CD4-positive, alpha-beta T cell treated with Interferon alpha-2 for 1 hour (primary cell): ENCODE results near the gene SEPTIN8.

Source experiments
- DNase-seq, 2 donors: peaks; one replicate each; pipeline ENCODE4 v3.0.0-alpha.2; 2020 to 2022

Gene SEPTIN8

DNA sequence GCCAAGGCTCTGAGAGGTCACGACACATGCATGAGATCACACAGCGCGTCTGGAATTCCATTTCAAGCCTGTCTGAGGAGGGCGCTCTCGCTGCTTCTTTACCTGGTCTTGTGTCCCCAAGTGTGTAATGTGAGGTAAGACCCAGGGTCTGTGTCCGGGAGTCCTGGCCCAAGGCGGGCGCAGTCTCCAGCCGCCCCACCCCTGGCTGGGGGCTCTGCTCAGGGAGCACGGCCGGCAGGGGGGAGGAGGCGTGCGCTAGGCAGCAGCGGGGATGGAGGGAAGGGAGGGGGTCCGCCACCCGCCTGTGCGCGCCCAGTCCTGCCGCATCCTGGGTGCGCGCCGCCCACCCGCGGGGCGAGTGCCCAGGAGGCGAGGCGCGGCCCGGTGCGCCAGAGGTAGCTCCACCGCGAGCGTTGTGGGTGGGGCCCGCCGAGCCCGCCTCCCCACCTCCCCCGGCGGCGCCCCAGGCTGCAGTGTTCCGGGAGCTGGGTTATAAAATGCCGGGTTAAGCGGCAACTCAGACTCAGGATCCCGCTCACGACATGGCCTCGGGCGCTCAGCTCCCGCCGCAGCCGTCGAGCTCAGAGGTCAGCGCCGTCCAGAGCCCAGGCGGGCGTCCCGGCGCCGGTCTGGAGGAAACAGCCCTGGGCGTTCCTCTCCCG, 30.0 kb downstream of the SEPTIN8 start, which contains the start of gene CCNI2:
Gene CCNI2 (plus strand): TSS at position 473 of the 662 bp plus-strand sequence. CDS start 70 bp downstream, at position 543.
- DNase-seq, result peak; percentile 50 to 78

DNA sequence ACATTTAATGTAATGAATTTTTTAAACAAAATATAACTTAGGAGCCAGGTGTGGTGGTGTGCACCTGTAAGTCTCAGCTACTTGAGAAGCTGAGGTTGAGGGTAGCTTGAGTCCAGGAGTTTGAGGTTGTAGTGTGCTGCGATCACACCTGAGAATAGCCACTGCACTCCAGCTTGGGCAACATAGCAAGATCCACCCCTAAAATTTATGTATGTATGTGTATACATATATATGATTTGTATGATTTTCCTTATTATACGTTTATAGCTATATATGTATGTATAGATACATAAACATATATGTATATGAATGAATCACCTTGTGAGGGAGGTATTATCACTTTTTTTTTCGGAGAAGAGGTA, 30.5 kb downstream of the SEPTIN8 start:
- no peak for DNase-seq

GRCh38 chr5:132744659-132745058, 32.4 kb downstream of the SEPTIN8 start:
- no peak for DNase-seq

GRCh38 chr5:132742626-132743025, 34.4 kb downstream of the SEPTIN8 start:
- DNase-seq, result no peak

- no peak for DNase-seq
These were observed 34.9 kb downstream of the SEPTIN8 start for GRCh38 chr5:132742158-132742557.

GRCh38 chr5:132739232-132739631, 37.8 kb downstream of the SEPTIN8 start:
- no peak for DNase-seq

GRCh38 chr5:132737982-132738681, 38.9 kb downstream of the SEPTIN8 start:
- DNase-seq, result no peak

DNA sequence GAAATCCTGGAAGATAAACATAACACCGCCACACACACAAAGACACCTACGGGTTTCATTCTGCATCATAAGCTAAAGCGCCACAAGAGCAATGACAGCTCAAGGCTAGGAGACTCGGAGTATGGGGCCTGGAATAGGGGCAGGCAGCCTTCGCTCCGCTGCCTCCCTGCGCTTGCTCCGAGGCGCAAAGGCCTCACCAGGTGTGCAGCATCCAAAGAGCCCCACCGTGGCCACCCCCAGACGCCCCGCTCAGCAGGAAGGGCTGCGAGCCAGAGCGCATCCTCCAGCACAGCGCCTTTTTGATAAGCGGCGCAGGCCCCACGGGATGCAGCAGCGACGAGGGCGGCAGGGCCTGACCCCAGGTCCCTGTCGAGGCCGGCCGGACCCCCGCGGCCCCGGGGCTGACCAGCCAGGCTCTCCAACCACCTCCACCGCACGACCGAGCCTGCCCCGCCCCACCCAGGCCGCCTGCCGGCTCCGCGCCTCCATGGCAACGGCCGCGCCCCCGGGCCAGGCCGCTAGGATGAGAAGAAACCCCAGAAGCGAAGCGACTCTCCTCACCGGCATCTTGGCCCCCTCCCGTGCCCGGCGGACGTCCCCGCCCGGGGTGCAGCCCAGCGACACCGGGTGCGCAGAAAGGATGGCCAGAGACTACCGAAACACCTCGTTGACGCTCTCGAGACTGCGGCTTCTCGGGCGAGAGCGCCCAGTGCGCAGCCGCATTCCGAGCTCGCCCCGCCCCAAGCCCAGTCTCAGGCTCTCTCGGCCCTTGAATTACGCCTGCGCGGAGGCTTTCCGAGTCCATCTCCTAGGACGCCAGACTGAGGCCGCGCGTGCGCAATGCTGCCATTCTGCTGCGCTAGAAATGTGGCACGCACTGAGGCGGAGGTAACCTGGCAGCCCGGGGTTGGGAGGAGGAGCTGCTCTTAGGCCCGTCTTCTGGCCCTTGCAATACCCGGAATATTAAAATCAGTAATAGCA, 39.9 kb downstream of the SEPTIN8 start, which contains the start of gene KIF3A:
Gene KIF3A (minus strand): TSS at position 694 of the 981 bp plus-strand sequence. CDS start 127 bp downstream, at position 567.
- DNase-seq, result peak; percentile 99

- DNase-seq, result no peak
These were observed 42.4 kb downstream of the SEPTIN8 start for GRCh38 chr5:132734687-132735086.

DNA sequence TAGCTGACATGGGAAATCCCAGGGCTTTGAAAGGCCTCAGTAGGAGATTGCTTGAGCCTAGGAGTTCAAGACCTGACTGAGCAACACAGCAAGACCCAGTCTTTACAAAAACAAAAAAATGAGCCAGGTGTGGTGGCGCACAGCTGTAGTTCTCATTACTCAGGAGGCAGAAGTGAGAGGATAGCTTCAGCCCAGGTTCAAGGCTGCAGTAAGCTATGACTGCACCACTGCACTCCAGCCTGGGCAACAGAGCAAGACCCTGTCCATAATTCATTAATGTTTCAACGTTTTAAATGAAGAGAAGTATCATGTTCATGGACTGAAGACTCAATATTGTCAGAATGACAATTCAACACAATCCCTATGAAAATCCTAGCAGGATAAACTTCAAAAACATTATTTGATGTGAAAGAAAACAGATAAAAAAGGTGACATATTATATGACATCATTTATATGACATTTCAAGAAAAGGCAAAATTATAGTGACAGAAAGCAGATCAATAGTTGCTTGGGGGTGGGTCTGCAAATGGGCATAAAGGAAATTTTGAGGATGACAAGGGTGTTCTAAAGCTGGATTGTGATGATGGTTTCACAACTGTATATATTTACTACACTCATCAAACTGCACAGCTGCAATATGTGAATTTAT, 43.4 kb downstream of the SEPTIN8 start:
- DNase-seq, result no peak

GRCh38 chr5:132729896-132730295, 47.1 kb downstream of the SEPTIN8 start:
- DNase-seq, result no peak

- DNase-seq, result no peak
These were observed 51.3 kb downstream of the SEPTIN8 start for GRCh38 chr5:132725745-132726144.

DNA sequence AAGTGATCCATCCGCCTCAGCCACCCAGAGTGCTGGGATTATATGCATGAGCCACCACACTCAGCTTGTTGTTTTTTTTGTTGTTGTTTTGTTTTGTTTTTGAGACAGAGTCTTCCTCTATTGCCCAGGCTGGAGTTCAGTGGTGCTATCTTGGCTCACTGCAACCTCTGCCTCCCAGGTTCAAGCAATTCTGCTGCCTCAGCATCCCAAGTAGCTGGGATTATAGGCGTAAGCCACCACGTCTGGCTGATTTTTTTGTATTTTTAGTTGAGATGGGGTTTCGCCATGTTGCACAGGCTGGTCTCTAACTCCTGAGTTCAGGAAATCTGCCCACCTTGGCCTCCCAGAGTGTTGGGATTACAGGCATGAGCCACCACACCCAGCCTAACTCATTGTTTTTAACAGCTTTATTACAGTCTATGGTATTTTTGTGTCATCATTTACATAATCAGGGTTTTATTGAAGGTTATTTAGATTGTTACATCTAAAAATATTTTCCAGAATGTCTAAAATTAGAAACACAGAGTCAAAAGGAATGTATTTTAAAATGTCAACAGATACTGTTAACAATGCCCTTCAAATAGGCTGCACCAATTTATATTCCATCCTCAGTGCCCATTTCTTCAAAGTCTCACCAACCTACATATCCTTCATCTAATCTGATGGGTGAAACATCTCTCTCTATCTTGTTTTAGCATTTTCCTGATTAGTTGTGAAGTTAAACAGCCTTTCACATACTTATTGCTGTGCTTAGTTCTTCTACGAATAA, 58.3 kb downstream of the SEPTIN8 start:
- no peak for DNase-seq

- peak in 1 of 2 donors; percentile 33 for DNase-seq
These were observed 62.4 kb downstream of the SEPTIN8 start for GRCh38 chr5:132714456-132715307.

- no peak for DNase-seq
These were observed 68.4 kb downstream of the SEPTIN8 start for GRCh38 chr5:132708645-132709044.

GRCh38 chr5:132704875-132705274, 72.2 kb downstream of the SEPTIN8 start:
- DNase-seq, result no peak
